Sigmoid colon (tissue), 4 donors: ENCODE results near the gene CDCA5.

Experiments
- CTCF ChIP-seq, 4 experiments: fragments of 450-650 bp in 3 of 4; fragments of 200-600 bp in 1 of 4; IDR thresholded peaks; one replicate each; pipeline ENCODE4 v1.5.1; 2016 to 2019; ENCODE audit warnings: antibody characterized with exemption in 4 of 4, mild to moderate bottlenecking in 3 of 4, moderate library complexity in 2 of 4
- EP300 ChIP-seq, 4 donors: sonication (generic); formaldehyde crosslinking; IDR thresholded peaks; one replicate each; pipeline ENCODE4 v1.6.1; 2017; ENCODE audit warnings: antibody characterized with exemption in 4 of 4

DNA sequence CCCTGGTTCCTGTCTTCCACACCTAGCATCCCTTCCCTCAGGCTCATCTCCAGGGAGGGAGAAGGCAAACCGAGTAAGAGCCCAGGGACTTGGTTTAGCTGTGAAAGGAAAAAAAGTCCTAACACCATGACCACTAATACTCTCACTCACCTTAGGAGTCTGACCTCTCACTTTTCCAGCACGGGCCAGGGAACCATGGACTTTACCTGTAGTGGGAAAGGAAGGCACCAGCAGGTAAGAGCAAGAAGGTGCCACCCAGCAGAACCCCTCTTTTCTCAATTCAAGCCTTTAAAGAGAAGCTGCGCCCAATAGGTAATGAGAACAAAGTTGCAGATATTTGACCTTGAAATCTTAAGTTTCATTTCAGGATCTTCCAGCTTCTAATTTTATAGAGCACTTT, 37.0 kb upstream of the CDCA5 start:
- no peak for TF ChIP-seq CTCF (IDR thresholded peaks at IDR 0.05)
- TF ChIP-seq EP300 (IDR thresholded peaks at IDR 0.05) = no peak
